ENCODE measurements around the gene LCORL. TPM values are rescaled to one million over a fixed set of nuclear protein-coding genes. Genes with fewer than 3 reads are reported as not detected.
"Not testable (repeated sequence)": the region's sequence is repeated elsewhere in the genome, so short reads cannot be mapped to it uniquely, and the experiment has no call there.

Gene LCORL
- total RNA-seq, 6 experiments from 2014 or later: 4.3 to 8.7 (median 6.2) TPM

DNA sequence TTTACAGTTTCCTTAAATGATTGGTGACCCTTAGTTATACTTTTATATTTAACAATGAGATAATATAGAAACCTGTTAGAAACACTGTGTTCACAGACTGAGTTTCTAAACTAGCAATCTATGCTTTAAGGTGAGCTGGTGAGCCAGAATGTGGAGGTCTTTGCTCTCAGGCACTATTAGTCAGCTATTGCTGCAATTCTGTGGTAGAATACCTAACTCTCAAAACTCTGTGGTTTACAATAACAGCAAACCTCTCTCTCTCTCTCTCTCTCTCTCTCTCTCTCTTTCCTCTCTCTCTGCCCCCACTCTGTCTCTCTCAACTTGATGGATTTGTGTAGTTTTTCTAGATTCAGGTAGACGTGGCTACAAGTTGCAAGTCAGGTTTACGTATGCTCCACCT is 17.6 kb upstream of the LCORL start:
- TF ChIP-seq POLR2A (IDR thresholded peaks at IDR 0.05): no peak
- no peak for TF ChIP-seq CTCF (IDR thresholded peaks at IDR 0.05)
- WGBS (ENCODE audit: insufficient coverage, low coverage, low lambda C conversion rate, missing lambda C conversion rate): 92% methylated on average over 2 of the region's 2 CpGs

DNA sequence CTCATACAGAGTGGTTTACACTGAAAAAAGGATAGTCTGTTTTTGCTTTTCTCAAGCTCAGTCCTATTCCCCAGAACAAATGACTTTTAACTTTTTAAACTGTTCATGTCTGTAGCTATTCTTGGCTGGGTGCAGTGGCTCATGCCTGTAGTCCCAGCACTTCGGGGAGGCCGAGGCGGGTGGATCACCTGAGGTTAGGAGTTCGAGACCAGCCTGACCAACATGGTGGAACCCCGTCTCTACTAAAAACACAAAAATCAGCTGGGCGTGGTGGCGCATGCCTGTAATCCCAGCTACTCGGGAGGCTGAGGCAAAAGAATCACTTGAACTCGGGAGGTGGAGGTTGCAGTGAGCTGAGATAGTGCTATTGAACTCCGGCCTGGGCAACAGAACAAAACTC is 14.8 kb upstream of the LCORL start:
- ATAC-seq; H3K27me3 ChIP-seq; H3K4me3 ChIP-seq; H3K27ac ChIP-seq; H3K9me3 ChIP-seq; H3K4me1 ChIP-seq; DNase-seq; intact Hi-C loops (cut with DNase I); H3K36me3 ChIP-seq: not testable (repeated sequence)
- 90% methylated on average over 10 of the region's 10 CpGs for WGBS (ENCODE audit: insufficient coverage, low coverage, low lambda C conversion rate, missing lambda C conversion rate)

More for the DNA sequence above, 17.6 kb upstream of the LCORL start:
- DNase-seq (no peak), ATAC-seq (no peak)
- intact Hi-C loops (cut with DNase I): no loop called here
- H3K27me3 ChIP-seq: no peaks in the 10 kb centered on the region
- H3K4me3 ChIP-seq: no peak overlapping the region
- no peaks in the 10 kb centered on the region for H3K9me3 ChIP-seq
- H3K4me1 ChIP-seq: peaks cover 0 to 8% (median 0%) of the 10 kb centered on the region in 4 donors
- H3K27ac ChIP-seq: no peak overlapping the region
- H3K36me3 ChIP-seq: no peaks in the 10 kb centered on the region

- TF ChIP-seq CTCF (IDR thresholded peaks at IDR 0.05): no peak
- TF ChIP-seq POLR2A (IDR thresholded peaks at IDR 0.05): no peak
- WGBS (ENCODE audit: insufficient coverage, low coverage, low lambda C conversion rate, missing lambda C conversion rate): 66% methylated on average over 2 of the region's 2 CpGs
These were observed 12.5 kb upstream of the LCORL start for GRCh38 chr4:18034099-18034498.

GRCh38 chr4:18033111-18034085 is 11.8 kb upstream of the LCORL start:
- WGBS (ENCODE audit: insufficient coverage, low coverage, low lambda C conversion rate, missing lambda C conversion rate): 86% methylated on average over 2 of the region's 2 CpGs
- DNase-seq (no peak), ATAC-seq (no peak)
- intact Hi-C loops (cut with DNase I): no loop called here
- H3K4me3 ChIP-seq: no peak overlapping the region
- H3K27me3 ChIP-seq: no peaks in the 10 kb centered on the region
- no peaks in the 10 kb centered on the region for H3K4me1 ChIP-seq
- no peaks in the 10 kb centered on the region for H3K9me3 ChIP-seq
- no peaks in the 10 kb centered on the region for H3K36me3 ChIP-seq
- TF ChIP-seq POLR2A (IDR thresholded peaks at IDR 0.05): no peak
- TF ChIP-seq CTCF (IDR thresholded peaks at IDR 0.05): no peak
- no peak overlapping the region for H3K27ac ChIP-seq

More at GRCh38 chr4:18034099-18034498, 12.5 kb upstream of the LCORL start:
- no peaks in the 10 kb centered on the region for H3K9me3 ChIP-seq
- H3K27ac ChIP-seq: no peak overlapping the region
- DNase-seq (no peak), ATAC-seq (no peak)
- no peak overlapping the region for H3K4me3 ChIP-seq
- no peaks in the 10 kb centered on the region for H3K4me1 ChIP-seq
- H3K36me3 ChIP-seq: no peaks in the 10 kb centered on the region
- no peaks in the 10 kb centered on the region for H3K27me3 ChIP-seq
- intact Hi-C loops (cut with DNase I): no loop called here

DNA sequence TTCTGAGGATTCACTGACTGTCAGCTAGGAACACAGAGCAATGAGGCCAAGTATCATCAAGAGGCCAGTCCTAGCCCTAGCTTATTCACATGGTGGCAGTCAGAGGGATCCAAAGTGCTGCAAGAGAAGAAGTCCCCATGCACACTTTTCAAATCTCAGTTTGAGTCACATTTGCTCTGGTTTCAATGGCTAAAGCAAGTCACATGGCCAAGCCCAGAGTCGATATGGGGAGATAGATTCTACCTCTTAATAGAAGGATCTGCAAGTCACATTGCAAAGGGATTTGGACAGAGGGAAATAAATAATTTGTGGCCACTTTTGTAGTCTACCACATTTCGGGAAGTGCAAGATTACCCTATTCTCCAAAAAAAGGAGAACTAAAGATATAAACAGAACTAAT is 3.7 kb upstream of the LCORL start:
- Histone ChIP-seq H3K27ac (no peak overlapping the region), H3K9me3 (no peaks in the 10 kb centered on the region), H3K4me1 (peaks cover 0 to under 1% (median 0%) of the 10 kb centered on the region in 4 donors), H3K27me3 (no peaks in the 10 kb centered on the region), H3K4me3 (no peak overlapping the region), H3K36me3 (no peaks in the 10 kb centered on the region)
- 74% methylated on average over 2 of the region's 2 CpGs for WGBS (ENCODE audit: insufficient coverage, low coverage, low lambda C conversion rate, missing lambda C conversion rate)
- no peak for TF ChIP-seq CTCF (IDR thresholded peaks at IDR 0.05)
- TF ChIP-seq POLR2A (IDR thresholded peaks at IDR 0.05): no peak
- DNase-seq: no peak
- intact Hi-C loops (cut with DNase I): no loop called here
- ATAC-seq: no peak
